Stimulated activated CD4-positive, alpha-beta T cell treated with anti-CD3 and anti-CD28 coated beads, Interleukin-4, amount 100 ng/mL, for 24 hours (primary cell): ENCODE data around the gene CEACAM18.
A peak's percentile ranks its signal among the peaks of the same experiment; 100 is the strongest.
"Not testable (repeated sequence)": the region's sequence is repeated elsewhere in the genome, so short reads cannot be mapped to it uniquely, and the experiment has no call there.

ENCODE experiments used
- DNase-seq: peaks from one replicate; pipeline ENCODE4 v3.0.0-alpha.2; 2020

Gene CEACAM18

GRCh38 chr19:51478381-51479234, at the start of gene CEACAM18:
Gene CEACAM18 (plus strand): TSS chr19:51478539.
- DNase-seq, result no peak

GRCh38 chr19:51430221-51430620, 48.1 kb upstream of the CEACAM18 start:
- DNase-seq, result no peak

- DNase-seq, result no peak
These were observed 47.2 kb upstream of the CEACAM18 start for GRCh38 chr19:51431124-51431523.

- DNase-seq, result no peak
These were observed 45.3 kb upstream of the CEACAM18 start for GRCh38 chr19:51433043-51433442.

- no peak for DNase-seq
These were observed 43.9 kb upstream of the CEACAM18 start for GRCh38 chr19:51434456-51434855.

- peak; percentile 34 for DNase-seq
These were observed 39.3 kb upstream of the CEACAM18 start for GRCh38 chr19:51439021-51439465.

GRCh38 chr19:51440052-51440451, 38.3 kb upstream of the CEACAM18 start:
- no peak for DNase-seq

GRCh38 chr19:51440846-51441409, 37.4 kb upstream of the CEACAM18 start:
- DNase-seq, result peak; percentile 80

GRCh38 chr19:51441410-51442390, 36.6 kb upstream of the CEACAM18 start:
- peak; percentile 93 for DNase-seq

GRCh38 chr19:51447510-51447909, 30.8 kb upstream of the CEACAM18 start:
- not testable (repeated sequence) for DNase-seq

- DNase-seq, result no peak
These were observed 30.3 kb upstream of the CEACAM18 start for GRCh38 chr19:51448011-51448410.

- DNase-seq, result peak; percentile 67
These were observed 29.8 kb upstream of the CEACAM18 start for GRCh38 chr19:51448411-51449016.

GRCh38 chr19:51450730-51451307, 27.5 kb upstream of the CEACAM18 start:
- DNase-seq, result peak; percentile 62

- no peak for DNase-seq
These were observed 21.6 kb upstream of the CEACAM18 start for GRCh38 chr19:51456541-51457290.

GRCh38 chr19:51457351-51458013, 20.9 kb upstream of the CEACAM18 start:
- no peak for DNase-seq

GRCh38 chr19:51458051-51458645, 20.2 kb upstream of the CEACAM18 start, which contains the start of gene SIGLEC8:
Gene SIGLEC8 (minus strand): TSS chr19:51458454. CDS start chr19:51458387, 67 bp downstream.
- no peak for DNase-seq

GRCh38 chr19:51458899-51459505, 19.3 kb upstream of the CEACAM18 start:
- no peak for DNase-seq

GRCh38 chr19:51460164-51460992, 18.0 kb upstream of the CEACAM18 start:
- no peak for DNase-seq

- no peak for DNase-seq
These were observed 16.6 kb upstream of the CEACAM18 start for GRCh38 chr19:51461723-51462161.
